GM23248 (cell line): ENCODE data around the gene B9D1. TPM values are rescaled to one million over a fixed set of nuclear protein-coding genes. Genes with fewer than 3 reads are reported as not detected.

ENCODE experiments used
- DNase-seq: peaks from one replicate; pipeline ENCODE4 v3.0.0-alpha.2; 2015
- H2AFZ ChIP-seq: fragments of 200-600 bp; sonication (generic); 2 replicates; pipeline ENCODE4 v1.6.1; 2016; ENCODE audit warnings: antibody characterized with exemption
- H3F3A ChIP-seq: fragments of 200-600 bp; sonication (generic); 2 replicates; pipeline ENCODE4 v1.6.1; 2016; ENCODE audit warnings: mild to moderate bottlenecking, antibody characterized with exemption, mixed run types; ENCODE audit not compliant: insufficient read depth
- H3K27ac ChIP-seq: fragments of 200-600 bp; sonication (generic); 2 replicates; pipeline ENCODE4 v1.5.1; 2016; ENCODE audit warnings: mild to moderate bottlenecking
- H3K27me3 ChIP-seq: fragments of 200-600 bp; sonication (generic); replicated peaks from 2 replicates; pipeline ENCODE4 v1.6.1; 2016; ENCODE audit warnings: mild to moderate bottlenecking; ENCODE audit not compliant: insufficient read depth
- H3K36me3 ChIP-seq: fragments of 200-600 bp; sonication (generic); 2 replicates; pipeline ENCODE4 v1.6.1; 2016; ENCODE audit warnings: low read depth, mild to moderate bottlenecking
- H3K4me1 ChIP-seq: fragments of 200-600 bp; sonication (generic); 2 replicates; pipeline ENCODE4 v1.6.1; 2016; ENCODE audit warnings: mild to moderate bottlenecking; ENCODE audit not compliant: insufficient read depth
- H3K4me2 ChIP-seq: fragments of 200-600 bp; sonication (generic); one replicate; pipeline ENCODE4 v1.6.1; 2016; ENCODE audit warnings: mild to moderate bottlenecking; ENCODE audit not compliant: unreplicated experiment
- H3K4me3 ChIP-seq: fragments of 200-600 bp; sonication (generic); 2 replicates; pipeline ENCODE4 v1.5.1; 2016; ENCODE audit warnings: mild to moderate bottlenecking
- H3K79me2 ChIP-seq: fragments of 200-600 bp; sonication (generic); 2 replicates; pipeline ENCODE4 v1.6.1; 2016; ENCODE audit warnings: mild to moderate bottlenecking; ENCODE audit not compliant: insufficient read depth
- H3K9ac ChIP-seq: fragments of 200-600 bp; sonication (generic); 2 replicates; pipeline ENCODE4 v1.6.1; 2016; ENCODE audit warnings: mild to moderate bottlenecking
- H3K9me2 ChIP-seq: fragments of 200-600 bp; sonication (generic); 2 replicates; pipeline ENCODE4 v1.6.1; 2016; ENCODE audit warnings: mixed run types, mild to moderate bottlenecking, moderate library complexity; ENCODE audit not compliant: insufficient read depth
- H3K9me3 ChIP-seq: fragments of 200-600 bp; sonication (generic); one replicate; pipeline ENCODE4 v1.6.1; 2017; ENCODE audit warnings: low read depth
- H4K20me1 ChIP-seq: fragments of 200-600 bp; sonication (generic); 2 replicates; pipeline ENCODE4 v1.6.0; 2016; ENCODE audit not compliant: insufficient read depth
- EZH2 ChIP-seq: fragments of 200-600 bp; sonication (generic); IDR thresholded peaks from 2 replicates; pipeline ENCODE4 v1.6.1; 2018; ENCODE audit warnings: antibody characterized with exemption, mild to moderate bottlenecking; ENCODE audit not compliant: insufficient read depth, poor library complexity, severe bottlenecking
- EZH2phosphoT487 ChIP-seq: fragments of 200-600 bp; sonication (generic); IDR thresholded peaks from 2 replicates; pipeline ENCODE4 v1.6.1; 2018; ENCODE audit warnings: antibody characterized with exemption, moderate library complexity, mild to moderate bottlenecking, low read depth; ENCODE audit not compliant: insufficient read depth
- WGBS, 2 experiments: methylation state at CpG; one replicate each; pipeline ENCODE4 v1.1.6; 2015 to 2017; ENCODE audit warnings: low lambda C conversion rate in 2 of 2, low coverage in 1 of 2; ENCODE audit errors: missing lambda C conversion rate in 2 of 2; 5-methylcytosine and 5-hydroxymethylcytosine counted together
- in situ Hi-C: fragments of 300-500 bp; cut with MboI; formaldehyde crosslinking; loops from 2 replicates; pipeline ENCODE4 v1.15.0; 2020
- polyA plus RNA-seq: library from polyadenylated mRNA; unstranded; fragments of >200 nt; fragmentation: Nextera tagmentation; extraction: Ambion mirVana; gene quantifications from 2 replicates; pipeline ENCODE4 v1.2.1, GENCODE V29; 2016
- total RNA-seq: library from RNA; depleted of rRNA; stranded (reverse); fragments of >200 nt; shearing (Covaris generic); gene quantifications from 2 replicates; pipeline ENCODE4 v1.2.3, GENCODE V29; 2014

The B9D1 gene
- total and polyA plus RNA-seq, 2 experiments from 2014 or later: 15.5 to 24.4 TPM

- Histone ChIP-seq H3K27me3 (no peaks in the 10 kb centered on the region), H3K4me2 (no peak overlapping the region), H3K9me2 (no peaks in the 10 kb centered on the region), H3K4me3 (no peak overlapping the region), H3K79me2 (peaks cover 10% of the 10 kb centered on the region), H2AFZ (no peak overlapping the region), H3K4me1 (no peaks in the 10 kb centered on the region), H3F3A (peaks cover 17% of the 10 kb centered on the region), H3K9ac (no peak overlapping the region), H3K9me3 (no peaks in the 10 kb centered on the region), H4K20me1 (no peaks in the 10 kb centered on the region), H3K36me3 (no peaks in the 10 kb centered on the region), H3K27ac (no peak overlapping the region)
- in situ Hi-C loops: loop anchor here (25.0 kb wide), 1 partner anchor 291 kb away; no protein-coding TSS in a partner anchor
- WGBS, 2 experiments: 88 to 92% methylated on average over 7 of the region's 7 CpGs
- DNase-seq: no peak
- TF ChIP-seq EZH2 (no peak), EZH2phosphoT487 (no peak)
These were observed 8.9 kb upstream of the B9D1 start for GRCh38 chr17:19371259-19372010.

GRCh38 chr17:19370493-19370960 is 8.0 kb upstream of the B9D1 start:
- H3K9me3 ChIP-seq: no peaks in the 10 kb centered on the region
- in situ Hi-C loops: loop anchor here (25.0 kb wide), 1 partner anchor 292 kb away; no protein-coding TSS in a partner anchor
- H4K20me1 ChIP-seq: no peaks in the 10 kb centered on the region
- H2AFZ ChIP-seq: no peak overlapping the region
- no peaks in the 10 kb centered on the region for H3K9me2 ChIP-seq
- H3K9ac ChIP-seq: no peak overlapping the region
- H3F3A ChIP-seq: peaks cover 17% of the 10 kb centered on the region
- no peak overlapping the region for H3K27ac ChIP-seq
- TF ChIP-seq EZH2 (no peak), EZH2phosphoT487 (no peak)
- H3K27me3 ChIP-seq: no peaks in the 10 kb centered on the region
- H3K4me2 ChIP-seq: no peak overlapping the region
- no peak for DNase-seq
- H3K4me3 ChIP-seq: no peak overlapping the region
- no peaks in the 10 kb centered on the region for H3K36me3 ChIP-seq
- 81 to 90% methylated on average over 7 of the region's 7 CpGs for WGBS, 2 experiments
- no peaks in the 10 kb centered on the region for H3K4me1 ChIP-seq
- peaks cover 1% of the 10 kb centered on the region for H3K79me2 ChIP-seq

GRCh38 chr17:19369846-19370492 is 7.4 kb upstream of the B9D1 start:
- Histone ChIP-seq H3F3A (peaks cover 17% of the 10 kb centered on the region), H3K9me3 (no peaks in the 10 kb centered on the region), H4K20me1 (no peaks in the 10 kb centered on the region), H3K4me2 (no peak overlapping the region), H2AFZ (no peak overlapping the region), H3K9ac (no peak overlapping the region), H3K36me3 (no peaks in the 10 kb centered on the region), H3K4me1 (no peaks in the 10 kb centered on the region), H3K79me2 (no peaks in the 10 kb centered on the region), H3K4me3 (no peak overlapping the region), H3K27ac (no peak overlapping the region), H3K27me3 (no peaks in the 10 kb centered on the region), H3K9me2 (no peaks in the 10 kb centered on the region)
- 86 to 87% methylated on average over 12 of the region's 12 CpGs for WGBS, 2 experiments
- no peak for DNase-seq
- TF ChIP-seq EZH2phosphoT487 (no peak), EZH2 (no peak)
- in situ Hi-C loops: loop anchor here (5.0 to 25.0 kb wide), 3 partner anchors 82 to 395 kb away; no protein-coding TSS in a partner anchor

GRCh38 chr17:19369107-19369778 is 6.7 kb upstream of the B9D1 start:
- WGBS, 2 experiments: 83 to 90% methylated on average over 16 of the region's 16 CpGs
- H3K36me3 ChIP-seq: no peaks in the 10 kb centered on the region
- in situ Hi-C loops: loop anchor here (5.0 to 25.0 kb wide), 3 partner anchors 83 to 396 kb away; no protein-coding TSS in a partner anchor
- no peak for TF ChIP-seq EZH2phosphoT487
- TF ChIP-seq EZH2: no peak
- no peaks in the 10 kb centered on the region for H3K9me2 ChIP-seq
- H3K79me2 ChIP-seq: no peaks in the 10 kb centered on the region
- DNase-seq: no peak
- H3K4me1 ChIP-seq: peaks cover 4% of the 10 kb centered on the region; the same call in 1 of the 2 replicates
- no peak overlapping the region for H3K4me3 ChIP-seq
- no peak overlapping the region for H3K27ac ChIP-seq
- no peak overlapping the region for H3K9ac ChIP-seq
- no peaks in the 10 kb centered on the region for H4K20me1 ChIP-seq
- peaks cover 12% of the 10 kb centered on the region for H3F3A ChIP-seq
- no peak overlapping the region for H3K4me2 ChIP-seq
- no peak overlapping the region for H2AFZ ChIP-seq
- no peaks in the 10 kb centered on the region for H3K9me3 ChIP-seq
- H3K27me3 ChIP-seq: no peaks in the 10 kb centered on the region
